ENCODE measurements around the gene SART1.

DNA sequence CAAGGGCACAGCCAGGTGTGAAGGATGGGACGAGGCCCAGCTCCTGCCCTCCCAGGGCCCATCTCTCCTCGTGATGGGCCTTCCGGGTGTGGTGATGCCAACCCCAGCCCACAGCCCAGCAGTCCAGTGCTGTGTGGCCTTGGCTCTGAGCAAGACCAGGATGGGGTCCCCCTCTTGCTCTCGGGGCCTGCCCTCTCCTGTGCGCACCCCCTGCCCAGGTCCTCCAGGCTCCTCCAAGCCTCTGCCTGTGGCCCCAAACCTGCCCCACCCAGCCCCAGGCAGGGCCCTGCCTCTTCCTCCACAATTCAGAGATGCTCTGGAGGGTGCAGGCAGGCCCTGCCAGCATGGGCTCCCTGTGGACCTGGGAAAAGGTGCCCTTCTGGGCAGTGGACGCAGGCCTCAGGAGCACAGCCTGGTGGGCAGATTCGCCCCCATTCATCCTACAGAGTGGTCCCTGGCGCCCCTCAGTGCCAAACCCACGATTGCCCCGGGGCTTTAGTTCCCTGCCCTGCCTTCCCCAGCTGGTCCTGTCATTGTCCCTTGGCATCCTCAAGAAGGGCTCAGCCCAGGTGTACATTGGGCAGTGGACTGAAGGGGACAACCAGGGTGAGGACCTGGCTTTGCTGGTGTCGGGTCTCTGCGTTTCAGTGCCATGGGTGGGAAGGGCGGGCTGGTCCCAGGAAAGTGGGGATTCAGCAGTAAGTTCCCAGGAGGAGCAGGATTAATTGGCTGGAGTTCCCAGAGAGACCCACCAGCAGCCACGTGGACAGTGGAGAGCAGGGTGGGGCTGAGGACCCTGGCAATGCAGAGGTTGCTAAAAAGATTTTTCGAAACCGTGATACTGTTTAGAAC, 20.7 kb downstream of the SART1 start:
- TF ChIP-seq, protein P1, sequence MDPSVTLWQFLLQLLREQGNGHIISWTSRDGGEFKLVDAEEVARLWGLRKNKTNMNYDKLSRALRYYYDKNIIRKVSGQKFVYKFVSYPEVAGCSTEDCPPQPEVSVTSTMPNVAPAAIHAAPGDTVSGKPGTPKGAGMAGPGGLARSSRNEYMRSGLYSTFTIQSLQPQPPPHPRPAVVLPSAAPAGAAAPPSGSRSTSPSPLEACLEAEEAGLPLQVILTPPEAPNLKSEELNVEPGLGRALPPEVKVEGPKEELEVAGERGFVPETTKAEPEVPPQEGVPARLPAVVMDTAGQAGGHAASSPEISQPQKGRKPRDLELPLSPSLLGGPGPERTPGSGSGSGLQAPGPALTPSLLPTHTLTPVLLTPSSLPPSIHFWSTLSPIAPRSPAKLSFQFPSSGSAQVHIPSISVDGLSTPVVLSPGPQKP (IDR thresholded peaks at IDR 0.05; ENCODE audit: low read depth, low read length) = no peak
- TF ChIP-seq EZH2 (IDR thresholded peaks at IDR 0.05; ENCODE audit: borderline replicate concordance, control insufficient read depth, low read depth, low read length) (no peak), HDAC2 (IDR thresholded peaks at IDR 0.05) (no peak), BRCA1 (IDR thresholded peaks at IDR 0.05; ENCODE audit: low read depth, low read length) (no peak), SUPT20H (IDR thresholded peaks at IDR 0.05; ENCODE audit: borderline replicate concordance, control insufficient read depth, low read depth, low read length) (no peak), SMC3 (IDR thresholded peaks at IDR 0.05; ENCODE audit: borderline replicate concordance, low read length) (no peak), ETV6 (conservative IDR thresholded peaks at IDR 0.05 in 1 of 2, IDR thresholded peaks at IDR 0.05 in 1 of 2; ENCODE audit: borderline replicate concordance in 1 of 2, low read depth in 1 of 2) (no peak)
- TF ChIP-seq, protein P2, sequence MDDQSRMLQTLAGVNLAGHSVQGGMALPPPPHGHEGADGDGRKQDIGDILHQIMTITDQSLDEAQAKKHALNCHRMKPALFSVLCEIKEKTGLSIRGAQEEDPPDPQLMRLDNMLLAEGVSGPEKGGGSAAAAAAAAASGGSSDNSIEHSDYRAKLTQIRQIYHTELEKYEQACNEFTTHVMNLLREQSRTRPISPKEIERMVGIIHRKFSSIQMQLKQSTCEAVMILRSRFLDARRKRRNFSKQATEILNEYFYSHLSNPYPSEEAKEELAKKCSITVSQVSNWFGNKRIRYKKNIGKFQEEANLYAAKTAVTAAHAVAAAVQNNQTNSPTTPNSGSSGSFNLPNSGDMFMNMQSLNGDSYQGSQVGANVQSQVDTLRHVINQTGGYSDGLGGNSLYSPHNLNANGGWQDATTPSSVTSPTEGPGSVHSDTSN (IDR thresholded peaks at IDR 0.05; ENCODE audit: insufficient replicate concordance, low read depth, low read length) = no peak
- TF ChIP-seq, protein P3, sequence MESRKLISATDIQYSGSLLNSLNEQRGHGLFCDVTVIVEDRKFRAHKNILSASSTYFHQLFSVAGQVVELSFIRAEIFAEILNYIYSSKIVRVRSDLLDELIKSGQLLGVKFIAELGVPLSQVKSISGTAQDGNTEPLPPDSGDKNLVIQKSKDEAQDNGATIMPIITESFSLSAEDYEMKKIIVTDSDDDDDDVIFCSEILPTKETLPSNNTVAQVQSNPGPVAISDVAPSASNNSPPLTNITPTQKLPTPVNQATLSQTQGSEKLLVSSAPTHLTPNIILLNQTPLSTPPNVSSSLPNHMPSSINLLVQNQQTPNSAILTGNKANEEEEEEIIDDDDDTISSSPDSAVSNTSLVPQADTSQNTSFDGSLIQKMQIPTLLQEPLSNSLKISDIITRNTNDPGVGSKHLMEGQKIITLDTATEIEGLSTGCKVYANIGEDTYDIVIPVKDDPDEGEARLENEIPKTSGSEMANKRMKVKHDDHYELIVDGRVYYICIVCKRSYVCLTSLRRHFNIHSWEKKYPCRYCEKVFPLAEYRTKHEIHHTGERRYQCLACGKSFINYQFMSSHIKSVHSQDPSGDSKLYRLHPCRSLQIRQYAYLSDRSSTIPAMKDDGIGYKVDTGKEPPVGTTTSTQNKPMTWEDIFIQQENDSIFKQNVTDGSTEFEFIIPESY (IDR thresholded peaks at IDR 0.05) = no peak

All from GM12878 (cell line).